GM19463 (cell line): Measurements from ENCODE around the gene BLOC1S5.

ENCODE experiments used
- ATAC-seq: cut with Tn5 transposase; IDR thresholded peaks from one replicate; pipeline ENCODE4 v1.9.1; 2021; ENCODE audit warnings: mild to moderate bottlenecking, moderate library complexity; ENCODE audit not compliant: unreplicated experiment

BLOC1S5 gene

GRCh38 chr6:8063761-8064637 is at the start of gene BLOC1S5:
TSS of gene BLOC1S5 (minus strand) at chr6:8064389. CDS start at chr6:8064376, 13 bp downstream.
- peak; percentile 84 for ATAC-seq

- no peak for ATAC-seq
These were observed 49.0 kb upstream of the BLOC1S5 start for GRCh38 chr6:8113131-8113654.

GRCh38 chr6:8110725-8111124 is 46.5 kb upstream of the BLOC1S5 start:
- no peak for ATAC-seq

- ATAC-seq, result peak; percentile 75
These were observed 46.0 kb upstream of the BLOC1S5 start for GRCh38 chr6:8110117-8110721.

GRCh38 chr6:8108759-8109539 is 44.8 kb upstream of the BLOC1S5 start:
- no peak for ATAC-seq

GRCh38 chr6:8108031-8108660 is 44.0 kb upstream of the BLOC1S5 start:
- no peak for ATAC-seq

- no peak for ATAC-seq
These were observed 41.6 kb upstream of the BLOC1S5 start for GRCh38 chr6:8105791-8106190.

- ATAC-seq, result no peak
These were observed 39.5 kb upstream of the BLOC1S5 start for GRCh38 chr6:8103726-8104125.

- peak; percentile 99 for ATAC-seq
These were observed 38.2 kb upstream of the BLOC1S5 start, which contains the start of gene EEF1E1 for GRCh38 chr6:8102122-8102958. TSS of gene EEF1E1 (minus strand) at chr6:8102548. CDS start at chr6:8102521, 27 bp downstream.

- ATAC-seq, result no peak
These were observed 36.1 kb upstream of the BLOC1S5 start for GRCh38 chr6:8100159-8100854.

- ATAC-seq, result no peak
These were observed 26.5 kb upstream of the BLOC1S5 start for GRCh38 chr6:8090650-8091049.

GRCh38 chr6:8088886-8089285 is 24.7 kb upstream of the BLOC1S5 start:
- no peak for ATAC-seq

- no peak for ATAC-seq
These were observed 23.9 kb upstream of the BLOC1S5 start for GRCh38 chr6:8087870-8088754.

GRCh38 chr6:8086755-8087306 is 22.6 kb upstream of the BLOC1S5 start:
- no peak for ATAC-seq

- ATAC-seq, result no peak
These were observed 20.9 kb upstream of the BLOC1S5 start for GRCh38 chr6:8085053-8085511.

GRCh38 chr6:8084586-8084985 is 20.4 kb upstream of the BLOC1S5 start:
- ATAC-seq, result no peak

GRCh38 chr6:8082954-8083858 is 19.0 kb upstream of the BLOC1S5 start:
- ATAC-seq, result no peak
